ENCODE results near the gene TEKT5. TPM values are rescaled to one million over a fixed set of nuclear protein-coding genes. Genes with fewer than 3 reads are reported as not detected.

The TEKT5 gene
- total and polyA plus RNA-seq, 2 donors (not counting 1 experiment from before 2014, with no cell fraction given), result 0.06 TPM; not detected in 1

DNA sequence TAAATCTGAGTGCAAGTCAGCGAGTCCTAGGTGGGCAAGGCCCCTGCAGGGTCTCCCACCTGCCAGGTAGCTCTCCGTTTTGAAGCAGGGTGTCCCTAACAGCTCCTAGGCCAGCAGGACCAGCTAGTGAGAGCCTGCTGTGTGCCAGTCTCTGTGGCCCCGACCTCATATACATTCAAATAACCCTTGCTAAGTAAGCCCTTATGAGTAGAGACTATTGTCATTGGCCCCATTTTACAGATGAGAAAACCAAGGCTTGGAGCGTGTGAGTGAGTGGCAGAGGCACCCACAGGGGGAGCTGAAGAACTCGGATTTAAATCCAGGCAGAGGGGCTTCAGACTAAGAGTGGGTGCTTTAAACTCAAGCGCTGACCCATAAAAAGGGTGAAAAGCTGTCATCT, 74.6 kb downstream of the TEKT5 start:
- no peak overlapping the region for H2AFZ ChIP-seq (ENCODE audit: low read length)
- H3K4me2 ChIP-seq (ENCODE audit: extremely low read depth, insufficient read depth, low read length), result no peak overlapping the region
- H3K79me2 ChIP-seq (ENCODE audit: control insufficient read depth, insufficient read depth, low read length), result no peaks in the 10 kb centered on the region
- no peak overlapping the region for H3K4me3 ChIP-seq (replicated peaks in 1 of 4; ENCODE audit: control extremely low read depth in 1 of 4, insufficient read depth in 1 of 4, low read depth in 3 of 4, low read length in 4 of 4)
- H3K27ac ChIP-seq (ENCODE audit: insufficient read depth, low read length), result no peak overlapping the region
- no peaks in the 10 kb centered on the region for H3K27me3 ChIP-seq (ENCODE audit: control insufficient read depth, insufficient read depth, low read length)
- no peaks in the 10 kb centered on the region for H3K4me1 ChIP-seq (ENCODE audit: control insufficient read depth, extremely low read depth, insufficient read depth, low read length)
- no peaks in the 10 kb centered on the region for H4K20me1 ChIP-seq (ENCODE audit: control insufficient read depth, extremely low read depth, insufficient read depth, low read length)
- no peaks in the 10 kb centered on the region for H3K36me3 ChIP-seq (ENCODE audit: control insufficient read depth, insufficient read depth, low read length)
- H3K9me3 ChIP-seq (ENCODE audit: control insufficient read depth, insufficient read depth, low read depth, low read length), result no peaks in the 10 kb centered on the region
- H3K9ac ChIP-seq (ENCODE audit: insufficient read depth, low read length), result no peak overlapping the region
- no peak for DNase-seq (ENCODE audit: low read depth in 2 of 2)
- TF ChIP-seq, protein P1, sequence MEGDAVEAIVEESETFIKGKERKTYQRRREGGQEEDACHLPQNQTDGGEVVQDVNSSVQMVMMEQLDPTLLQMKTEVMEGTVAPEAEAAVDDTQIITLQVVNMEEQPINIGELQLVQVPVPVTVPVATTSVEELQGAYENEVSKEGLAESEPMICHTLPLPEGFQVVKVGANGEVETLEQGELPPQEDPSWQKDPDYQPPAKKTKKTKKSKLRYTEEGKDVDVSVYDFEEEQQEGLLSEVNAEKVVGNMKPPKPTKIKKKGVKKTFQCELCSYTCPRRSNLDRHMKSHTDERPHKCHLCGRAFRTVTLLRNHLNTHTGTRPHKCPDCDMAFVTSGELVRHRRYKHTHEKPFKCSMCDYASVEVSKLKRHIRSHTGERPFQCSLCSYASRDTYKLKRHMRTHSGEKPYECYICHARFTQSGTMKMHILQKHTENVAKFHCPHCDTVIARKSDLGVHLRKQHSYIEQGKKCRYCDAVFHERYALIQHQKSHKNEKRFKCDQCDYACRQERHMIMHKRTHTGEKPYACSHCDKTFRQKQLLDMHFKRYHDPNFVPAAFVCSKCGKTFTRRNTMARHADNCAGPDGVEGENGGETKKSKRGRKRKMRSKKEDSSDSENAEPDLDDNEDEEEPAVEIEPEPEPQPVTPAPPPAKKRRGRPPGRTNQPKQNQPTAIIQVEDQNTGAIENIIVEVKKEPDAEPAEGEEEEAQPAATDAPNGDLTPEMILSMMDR (conservative IDR thresholded peaks at IDR 0.05 in 1 of 2, IDR thresholded peaks at IDR 0.05 in 1 of 2; ENCODE audit: low read depth in 1 of 2, low read length in 2 of 2), result no peak
- no peak for TF ChIP-seq EZH2 (IDR thresholded peaks at IDR 0.05; ENCODE audit: low read length, missing control alignments)

DNA sequence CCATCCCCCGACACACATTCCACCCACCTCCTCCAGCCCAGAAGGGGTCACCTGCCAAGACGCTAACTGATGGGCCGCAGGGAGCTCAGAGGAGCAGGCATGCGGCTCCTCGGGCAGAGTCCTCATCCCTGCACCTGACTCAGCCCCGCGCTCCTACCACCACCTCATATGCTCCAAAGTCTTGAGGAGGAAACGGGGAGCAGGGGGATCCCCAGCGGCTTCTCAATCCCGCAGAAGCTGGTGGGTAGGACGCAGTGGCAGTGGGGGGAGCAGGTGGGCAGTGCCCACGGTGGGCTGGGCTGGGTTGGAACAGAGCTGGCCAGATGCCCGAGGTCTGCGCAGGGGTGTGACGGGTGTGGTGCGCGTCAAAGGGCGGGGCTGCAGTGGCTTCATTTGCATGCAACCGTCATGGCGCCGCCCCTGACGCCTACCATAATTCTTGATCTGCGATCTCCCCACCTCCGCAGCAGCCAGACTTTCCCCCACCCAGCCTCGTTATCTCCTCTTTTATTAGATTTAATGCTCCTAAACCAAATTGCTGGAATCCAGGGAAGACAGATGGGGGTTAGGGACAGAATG, 75.4 kb downstream of the TEKT5 start:
- no peak overlapping the region for H3K9ac ChIP-seq (ENCODE audit: insufficient read depth, low read length)
- H3K27ac ChIP-seq (ENCODE audit: insufficient read depth, low read length), result no peak overlapping the region
- H3K4me3 ChIP-seq (replicated peaks in 1 of 4; ENCODE audit: control extremely low read depth in 1 of 4, insufficient read depth in 1 of 4, low read depth in 3 of 4, low read length in 4 of 4), result no peak overlapping the region
- H3K27me3 ChIP-seq (ENCODE audit: control insufficient read depth, insufficient read depth, low read length), result no peaks in the 10 kb centered on the region
- no peak overlapping the region for H3K4me2 ChIP-seq (ENCODE audit: extremely low read depth, insufficient read depth, low read length)
- no peaks in the 10 kb centered on the region for H4K20me1 ChIP-seq (ENCODE audit: control insufficient read depth, extremely low read depth, insufficient read depth, low read length)
- DNase-seq (ENCODE audit: low read depth in 2 of 2), result peak in 1 of 2 donors; percentile 33
- H3K4me1 ChIP-seq (ENCODE audit: control insufficient read depth, extremely low read depth, insufficient read depth, low read length), result no peaks in the 10 kb centered on the region
- no peak overlapping the region for H2AFZ ChIP-seq (ENCODE audit: low read length)
- H3K79me2 ChIP-seq (ENCODE audit: control insufficient read depth, insufficient read depth, low read length), result no peaks in the 10 kb centered on the region
- TF ChIP-seq EZH2 (IDR thresholded peaks at IDR 0.05; ENCODE audit: low read length, missing control alignments), result no peak
- TF ChIP-seq, protein P1 (conservative IDR thresholded peaks at IDR 0.05 in 1 of 2, IDR thresholded peaks at IDR 0.05 in 1 of 2; ENCODE audit: low read depth in 1 of 2, low read length in 2 of 2), result no peak
- no peaks in the 10 kb centered on the region for H3K36me3 ChIP-seq (ENCODE audit: control insufficient read depth, insufficient read depth, low read length)
- no peaks in the 10 kb centered on the region for H3K9me3 ChIP-seq (ENCODE audit: control insufficient read depth, insufficient read depth, low read depth, low read length)

DNA sequence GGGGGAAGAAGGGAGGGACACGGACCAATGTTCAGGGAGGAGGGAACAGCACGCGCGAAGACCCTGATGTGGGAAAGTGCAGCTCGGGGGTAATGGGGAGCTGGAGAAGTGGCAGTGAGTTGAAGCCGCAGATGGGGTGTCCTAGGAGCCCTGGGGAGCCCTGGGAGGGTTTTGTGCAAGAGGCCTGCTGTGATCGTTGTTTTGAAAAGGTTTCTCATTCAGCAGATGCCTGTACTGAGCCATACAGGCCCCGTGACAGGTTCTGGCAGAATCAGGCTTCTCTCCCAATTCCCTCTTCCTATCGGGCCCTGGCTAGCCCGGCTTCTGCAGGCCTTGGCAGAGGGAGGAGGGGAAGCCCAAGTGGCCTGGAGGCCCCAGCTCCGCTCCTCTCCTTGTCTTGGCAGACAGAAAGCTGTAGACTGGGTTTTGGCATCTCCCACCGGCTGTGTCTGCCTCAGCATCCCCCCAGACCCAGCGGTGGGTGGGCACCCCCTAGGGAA, 76.0 kb downstream of the TEKT5 start:
- H4K20me1 ChIP-seq (ENCODE audit: control insufficient read depth, extremely low read depth, insufficient read depth, low read length), result no peaks in the 10 kb centered on the region
- H2AFZ ChIP-seq (ENCODE audit: low read length), result no peak overlapping the region
- no peak overlapping the region for H3K9ac ChIP-seq (ENCODE audit: insufficient read depth, low read length)
- H3K36me3 ChIP-seq (ENCODE audit: control insufficient read depth, insufficient read depth, low read length), result no peaks in the 10 kb centered on the region
- H3K4me2 ChIP-seq (ENCODE audit: extremely low read depth, insufficient read depth, low read length), result no peak overlapping the region
- no peaks in the 10 kb centered on the region for H3K79me2 ChIP-seq (ENCODE audit: control insufficient read depth, insufficient read depth, low read length)
- TF ChIP-seq, protein P1 (conservative IDR thresholded peaks at IDR 0.05 in 1 of 2, IDR thresholded peaks at IDR 0.05 in 1 of 2; ENCODE audit: low read depth in 1 of 2, low read length in 2 of 2), result no peak
- no peak for TF ChIP-seq EZH2 (IDR thresholded peaks at IDR 0.05; ENCODE audit: low read length, missing control alignments)
- DNase-seq (ENCODE audit: low read depth in 2 of 2), result no peak
- no peak overlapping the region for H3K4me3 ChIP-seq (replicated peaks in 1 of 4; ENCODE audit: control extremely low read depth in 1 of 4, insufficient read depth in 1 of 4, low read depth in 3 of 4, low read length in 4 of 4)
- H3K27me3 ChIP-seq (ENCODE audit: control insufficient read depth, insufficient read depth, low read length), result no peaks in the 10 kb centered on the region
- H3K27ac ChIP-seq (ENCODE audit: insufficient read depth, low read length), result no peak overlapping the region
- H3K4me1 ChIP-seq (ENCODE audit: control insufficient read depth, extremely low read depth, insufficient read depth, low read length), result no peaks in the 10 kb centered on the region
- H3K9me3 ChIP-seq (ENCODE audit: control insufficient read depth, insufficient read depth, low read depth, low read length), result no peaks in the 10 kb centered on the region

All from fibroblast of lung (primary cell).